H1 (cell line): ENCODE results near the gene MXI1.

Experiments
- CHD1 ChIP-seq: IDR thresholded peaks from 2 replicates; pipeline ENCODE4 v1.6.1; 2012; ENCODE audit warnings: low read depth, low read length, improper control_type of control experiment
- CHD2 ChIP-seq: IDR thresholded peaks from 2 replicates; pipeline ENCODE4 v1.6.1; 2012; ENCODE audit warnings: low read length, improper control_type of control experiment
- EP300 ChIP-seq, 2 experiments: IDR thresholded peaks; 1 replicate in 1 of 2; 2 replicates in 1 of 2; pipeline ENCODE4 v1.6.1; 2011 to 2012; ENCODE audit warnings: low read depth in 2 of 2, low read length in 2 of 2, mild to moderate bottlenecking in 2 of 2, borderline replicate concordance in 1 of 2, inconsistent platforms in 1 of 2, moderate library complexity in 1 of 2
- HDAC2 ChIP-seq, 2 experiments: fragments of 300-600 bp in 1 of 2; sonication (generic) in 1 of 2; IDR thresholded peaks; 2 replicates each; pipeline ENCODE4 v1.6.1; 2011 to 2012; ENCODE audit warnings: low read depth in 2 of 2, low read length in 2 of 2, mild to moderate bottlenecking in 2 of 2, moderate library complexity in 2 of 2, borderline replicate concordance in 1 of 2, inconsistent platforms in 1 of 2
- HDAC6 ChIP-seq: IDR thresholded peaks from one replicate; pipeline ENCODE4 v1.7.1; 2012; ENCODE audit warnings: low read depth, mild to moderate bottlenecking, inconsistent platforms, low read length, moderate library complexity
- KDM5A ChIP-seq: fragments of 200-600 bp; IDR thresholded peaks from 2 replicates; pipeline ENCODE4 v1.7.1; 2012; ENCODE audit warnings: mild to moderate bottlenecking, low read length, inconsistent platforms, mixed read lengths
- POLR2A ChIP-seq, 2 experiments: IDR thresholded peaks; 1 replicate in 1 of 2; 2 replicates in 1 of 2; pipeline ENCODE4 v1.6.1; 2011; ENCODE audit warnings: low read depth in 2 of 2, low read length in 2 of 2, mild to moderate bottlenecking in 2 of 2; ENCODE audit errors: control extremely low read depth in 1 of 2
- TF ChIP-seq, protein P1 (sequence below): IDR thresholded peaks from 2 replicates; pipeline ENCODE4 v1.6.1; 2012; ENCODE audit warnings: inconsistent platforms
- TF ChIP-seq, protein P2 (sequence below), 3 experiments: IDR thresholded peaks; 1 replicate in 2 of 3; 2 replicates in 1 of 3; pipeline versions ENCODE4 v1.5.1 to v1.6.1; 2011; ENCODE audit warnings: low read length in 3 of 3, mild to moderate bottlenecking in 3 of 3, inconsistent platforms in 2 of 3, low read depth in 1 of 3, moderate library complexity in 1 of 3; ENCODE audit not compliant: insufficient read depth in 1 of 3; ENCODE audit errors: control extremely low read depth in 1 of 3

DNA sequence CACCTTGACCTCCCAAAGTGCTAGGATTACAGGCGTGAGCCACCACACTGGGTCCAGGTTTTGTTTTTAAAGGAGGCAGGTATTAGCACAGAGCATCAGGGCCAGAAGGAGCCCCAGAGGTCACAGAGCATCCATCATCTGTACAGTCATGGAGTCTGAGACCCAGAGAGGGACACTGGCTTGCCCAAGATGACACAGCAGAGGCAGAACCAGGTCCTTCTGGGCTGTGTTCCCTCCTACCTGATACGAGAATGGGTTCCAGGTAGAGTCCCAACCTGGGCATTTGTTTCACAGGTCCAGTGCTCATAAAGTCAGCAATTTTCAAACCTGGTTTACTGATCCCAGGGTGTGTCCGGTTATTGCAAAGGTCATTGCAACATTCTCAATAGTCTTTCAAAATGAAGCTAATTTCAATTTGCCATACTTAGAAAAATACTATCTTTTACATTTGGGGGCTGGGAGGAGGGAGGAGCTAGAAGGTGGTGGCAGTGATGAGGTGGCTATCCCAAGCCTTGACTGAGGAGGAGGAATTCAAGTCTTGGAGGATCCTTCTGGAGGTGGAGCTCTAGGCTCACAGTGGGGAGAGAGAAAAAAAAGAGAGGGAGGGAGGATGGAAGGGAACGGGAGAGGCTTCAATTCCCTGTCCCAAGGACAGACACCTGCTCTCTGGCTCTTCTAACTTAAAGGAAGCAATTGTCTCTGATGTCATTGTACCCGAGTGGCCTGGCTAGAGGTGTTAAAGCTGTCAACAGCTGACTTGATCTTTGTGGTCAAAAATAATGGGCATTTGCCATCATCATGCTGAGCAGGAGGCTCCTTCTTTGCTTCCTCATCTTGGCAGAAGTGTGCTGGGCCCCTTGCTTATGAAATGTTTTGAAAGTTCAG, 8.1 kb downstream of the MXI1 start:
- no peak for TF ChIP-seq POLR2A (IDR thresholded peaks at IDR 0.05; ENCODE audit: control extremely low read depth in 1 of 2, low read depth in 2 of 2, low read length in 2 of 2)
- TF ChIP-seq CHD2 = no peak
- TF ChIP-seq HDAC2 (IDR thresholded peaks at IDR 0.05; ENCODE audit: borderline replicate concordance in 1 of 2, low read depth in 2 of 2, low read length in 2 of 2) = no peak
- TF ChIP-seq, protein P1, sequence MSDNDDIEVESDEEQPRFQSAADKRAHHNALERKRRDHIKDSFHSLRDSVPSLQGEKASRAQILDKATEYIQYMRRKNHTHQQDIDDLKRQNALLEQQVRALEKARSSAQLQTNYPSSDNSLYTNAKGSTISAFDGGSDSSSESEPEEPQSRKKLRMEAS = no peak
- TF ChIP-seq, protein P2, sequence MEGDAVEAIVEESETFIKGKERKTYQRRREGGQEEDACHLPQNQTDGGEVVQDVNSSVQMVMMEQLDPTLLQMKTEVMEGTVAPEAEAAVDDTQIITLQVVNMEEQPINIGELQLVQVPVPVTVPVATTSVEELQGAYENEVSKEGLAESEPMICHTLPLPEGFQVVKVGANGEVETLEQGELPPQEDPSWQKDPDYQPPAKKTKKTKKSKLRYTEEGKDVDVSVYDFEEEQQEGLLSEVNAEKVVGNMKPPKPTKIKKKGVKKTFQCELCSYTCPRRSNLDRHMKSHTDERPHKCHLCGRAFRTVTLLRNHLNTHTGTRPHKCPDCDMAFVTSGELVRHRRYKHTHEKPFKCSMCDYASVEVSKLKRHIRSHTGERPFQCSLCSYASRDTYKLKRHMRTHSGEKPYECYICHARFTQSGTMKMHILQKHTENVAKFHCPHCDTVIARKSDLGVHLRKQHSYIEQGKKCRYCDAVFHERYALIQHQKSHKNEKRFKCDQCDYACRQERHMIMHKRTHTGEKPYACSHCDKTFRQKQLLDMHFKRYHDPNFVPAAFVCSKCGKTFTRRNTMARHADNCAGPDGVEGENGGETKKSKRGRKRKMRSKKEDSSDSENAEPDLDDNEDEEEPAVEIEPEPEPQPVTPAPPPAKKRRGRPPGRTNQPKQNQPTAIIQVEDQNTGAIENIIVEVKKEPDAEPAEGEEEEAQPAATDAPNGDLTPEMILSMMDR (IDR thresholded peaks at IDR 0.05; ENCODE audit: control extremely low read depth in 1 of 3, insufficient read depth in 1 of 3, low read depth in 1 of 3, low read length in 3 of 3) = no peak
- TF ChIP-seq CHD1 = no peak
- no peak for TF ChIP-seq KDM5A
- no peak for TF ChIP-seq EP300 (IDR thresholded peaks at IDR 0.05; ENCODE audit: borderline replicate concordance in 1 of 2, low read depth in 2 of 2, low read length in 2 of 2)
- TF ChIP-seq HDAC6 = no peak
